ENCODE measurements around the gene GSTA4. TPM values are rescaled to one million over a fixed set of nuclear protein-coding genes. Genes with fewer than 3 reads are reported as not detected.

The GSTA4 gene
- total and polyA plus RNA-seq, 2 donors from 2014 or later, result 17.4 to 47.4 TPM

GRCh38 chr6:53041356-53041755 is 46.3 kb upstream of the GSTA4 start:
- intact Hi-C loops (cut with DNase I), result no loop called here
- FAIRE-seq, result no peak
- H3K9ac ChIP-seq (ENCODE audit: low read length in 3 of 3), result no peak overlapping the region

GRCh38 chr6:53038596-53038995 is 43.5 kb upstream of the GSTA4 start:
- peaks cover 0 to 1% (median 0%) of the 10 kb centered on the region in 3 donors for H3K4me1 ChIP-seq (ENCODE audit: control insufficient read depth in 2 of 3, insufficient read depth in 2 of 3, low read depth in 1 of 3, low read length in 3 of 3)
- H3K4me3 ChIP-seq (ENCODE audit: low read length in 3 of 3), result no peak overlapping the region
- no peak for TF ChIP-seq CTCF (IDR thresholded peaks at IDR 0.05; ENCODE audit: borderline replicate concordance, extremely low read depth, insufficient read depth)
- intact Hi-C loops (cut with DNase I), result no loop called here
- H3K9me3 ChIP-seq (ENCODE audit: control insufficient read depth in 2 of 3, insufficient read depth in 1 of 3, low read length in 3 of 3), result no peaks in the 10 kb centered on the region
- H3K9ac ChIP-seq (ENCODE audit: low read length in 3 of 3), result no peak overlapping the region
- H3K27me3 ChIP-seq (ENCODE audit: control insufficient read depth, insufficient read depth, low read length), result no peaks in the 10 kb centered on the region
- no peak overlapping the region for H3K27ac ChIP-seq (ENCODE audit: low read depth in 2 of 2, low read length in 2 of 2)
- DNase-seq, result no peak
- no peak for FAIRE-seq
- peaks cover 3 to 27% (median 22%) of the 10 kb centered on the region in 3 donors for H3K36me3 ChIP-seq (ENCODE audit: control insufficient read depth in 2 of 3, insufficient read depth in 3 of 3, low read length in 3 of 3)

More at GRCh38 chr6:53041356-53041755, 46.3 kb upstream of the GSTA4 start:
- H3K27ac ChIP-seq (ENCODE audit: low read depth in 2 of 2, low read length in 2 of 2), result no peak overlapping the region
- no peak for TF ChIP-seq CTCF (IDR thresholded peaks at IDR 0.05; ENCODE audit: borderline replicate concordance, extremely low read depth, insufficient read depth)
- H3K27me3 ChIP-seq (ENCODE audit: control insufficient read depth, insufficient read depth, low read length), result no peaks in the 10 kb centered on the region
- peaks cover 3 to 21% (median 14%) of the 10 kb centered on the region in 3 donors for H3K36me3 ChIP-seq (ENCODE audit: control insufficient read depth in 2 of 3, insufficient read depth in 3 of 3, low read length in 3 of 3)
- DNase-seq, result no peak
- no peak overlapping the region for H3K4me3 ChIP-seq (ENCODE audit: low read length in 3 of 3)
- H3K4me1 ChIP-seq (ENCODE audit: control insufficient read depth in 2 of 3, insufficient read depth in 2 of 3, low read depth in 1 of 3, low read length in 3 of 3), result peaks cover 0 to 4% (median 0%) of the 10 kb centered on the region in 3 donors
- H3K9me3 ChIP-seq (ENCODE audit: control insufficient read depth in 2 of 3, insufficient read depth in 1 of 3, low read length in 3 of 3), result no peaks in the 10 kb centered on the region

DNA sequence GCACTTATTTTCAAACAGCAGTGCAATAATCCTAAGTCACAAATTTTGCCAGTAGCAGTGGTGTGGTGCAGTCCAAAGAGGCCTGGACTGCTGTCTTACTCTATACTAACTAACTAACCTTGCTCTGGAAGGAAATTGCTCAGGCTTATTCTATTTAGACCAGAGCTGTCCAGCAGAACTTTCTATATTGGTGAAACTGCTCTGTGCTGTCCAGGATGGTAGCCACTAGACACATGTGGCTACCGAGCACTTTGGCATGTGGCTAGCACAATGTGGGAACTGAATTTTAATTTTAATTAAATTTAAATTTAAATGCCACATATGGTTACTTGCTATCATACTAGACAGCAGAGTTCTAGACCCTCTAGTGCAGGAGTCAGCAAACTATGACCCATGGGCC is 43.1 kb upstream of the GSTA4 start:
- no peaks in the 10 kb centered on the region for H3K9me3 ChIP-seq (ENCODE audit: control insufficient read depth in 2 of 3, insufficient read depth in 1 of 3, low read length in 3 of 3)
- FAIRE-seq (no peak), DNase-seq (no peak)
- TF ChIP-seq CTCF (IDR thresholded peaks at IDR 0.05; ENCODE audit: borderline replicate concordance, extremely low read depth, insufficient read depth), result no peak
- H3K27ac ChIP-seq (ENCODE audit: low read depth in 2 of 2, low read length in 2 of 2), result no peak overlapping the region
- H3K27me3 ChIP-seq (ENCODE audit: control insufficient read depth, insufficient read depth, low read length), result no peaks in the 10 kb centered on the region
- intact Hi-C loops (cut with DNase I), result no loop called here
- H3K9ac ChIP-seq (ENCODE audit: low read length in 3 of 3), result no peak overlapping the region
- no peaks in the 10 kb centered on the region for H3K4me1 ChIP-seq (ENCODE audit: control insufficient read depth in 2 of 3, insufficient read depth in 2 of 3, low read depth in 1 of 3, low read length in 3 of 3)
- no peak overlapping the region for H3K4me3 ChIP-seq (ENCODE audit: low read length in 3 of 3)
- peaks cover 3 to 28% (median 25%) of the 10 kb centered on the region in 3 donors for H3K36me3 ChIP-seq (ENCODE audit: control insufficient read depth in 2 of 3, insufficient read depth in 3 of 3, low read length in 3 of 3)
